HFF-Myc (cell line): Measurements from ENCODE around the gene PAK2.

Source experiments
- DNase-seq: peaks from one replicate; pipeline ENCODE4 v3.0.0-alpha.2; 2011; ENCODE audit warnings: low read depth; ENCODE audit errors: extremely low read depth
- H3K4me3 ChIP-seq: replicated peaks from 2 replicates; pipeline ENCODE4 v1.5.1; 2011; ENCODE audit warnings: low read depth, mild to moderate bottlenecking, control low read depth, low read length
- CTCF ChIP-seq: IDR thresholded peaks from 2 replicates; pipeline ENCODE4 v1.5.1; 2012; ENCODE audit warnings: mild to moderate bottlenecking, low read depth, low read length, control low read depth; ENCODE audit errors: missing control alignments

The PAK2 gene

GRCh38 chr3:196782511-196782910, 42.9 kb downstream of the PAK2 start:
- no peak overlapping the region for H3K4me3 ChIP-seq
- DNase-seq = no peak
- no peak for TF ChIP-seq CTCF

- DNase-seq = peak; percentile 4
- TF ChIP-seq CTCF = no peak
- no peak overlapping the region for H3K4me3 ChIP-seq
These were observed 48.9 kb downstream of the PAK2 start for GRCh38 chr3:196788528-196788927.

GRCh38 chr3:196789885-196790359, 50.3 kb downstream of the PAK2 start:
- no peak overlapping the region for H3K4me3 ChIP-seq
- TF ChIP-seq CTCF = no peak
- no peak for DNase-seq

GRCh38 chr3:196790636-196791035, 51.0 kb downstream of the PAK2 start:
- TF ChIP-seq CTCF = no peak
- no peak overlapping the region for H3K4me3 ChIP-seq
- DNase-seq = no peak

GRCh38 chr3:196792771-196793170, 53.1 kb downstream of the PAK2 start:
- no peak for TF ChIP-seq CTCF
- no peak for DNase-seq
- H3K4me3 ChIP-seq = no peak overlapping the region

GRCh38 chr3:196793246-196793645, 53.6 kb downstream of the PAK2 start:
- no peak overlapping the region for H3K4me3 ChIP-seq
- DNase-seq = peak; percentile 20
- no peak for TF ChIP-seq CTCF

GRCh38 chr3:196794467-196794866, 54.8 kb downstream of the PAK2 start:
- no peak overlapping the region for H3K4me3 ChIP-seq
- TF ChIP-seq CTCF = no peak
- DNase-seq = no peak
